ENCODE data around the gene SPATA6.
"Not testable (repeated sequence)": the region's sequence is repeated elsewhere in the genome, so short reads cannot be mapped to it uniquely, and the experiment has no call there.

The SPATA6 gene

DNA sequence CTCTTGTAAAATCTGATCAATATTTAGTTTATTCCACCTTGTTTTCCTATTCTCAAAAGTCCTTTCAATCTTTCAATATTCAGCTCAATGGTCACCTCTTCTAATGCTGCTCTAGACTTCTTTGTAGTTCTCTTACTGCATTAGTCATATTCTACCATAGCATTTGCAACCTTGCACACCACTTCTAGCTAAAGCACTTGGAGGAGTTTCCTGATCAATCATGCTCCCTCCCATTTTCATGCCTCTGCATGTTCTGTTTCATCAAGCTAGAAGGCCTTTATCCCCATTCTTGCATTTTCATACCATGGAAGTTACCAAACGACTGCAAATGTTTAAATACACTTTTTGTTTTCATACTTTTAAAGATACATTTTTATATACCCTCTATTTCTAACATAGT, 177.3 kb downstream of the SPATA6 start:
- Histone ChIP-seq H3K27ac (no peak overlapping the region), H3K4me2 (no peak overlapping the region)
- TF ChIP-seq, protein P1, sequence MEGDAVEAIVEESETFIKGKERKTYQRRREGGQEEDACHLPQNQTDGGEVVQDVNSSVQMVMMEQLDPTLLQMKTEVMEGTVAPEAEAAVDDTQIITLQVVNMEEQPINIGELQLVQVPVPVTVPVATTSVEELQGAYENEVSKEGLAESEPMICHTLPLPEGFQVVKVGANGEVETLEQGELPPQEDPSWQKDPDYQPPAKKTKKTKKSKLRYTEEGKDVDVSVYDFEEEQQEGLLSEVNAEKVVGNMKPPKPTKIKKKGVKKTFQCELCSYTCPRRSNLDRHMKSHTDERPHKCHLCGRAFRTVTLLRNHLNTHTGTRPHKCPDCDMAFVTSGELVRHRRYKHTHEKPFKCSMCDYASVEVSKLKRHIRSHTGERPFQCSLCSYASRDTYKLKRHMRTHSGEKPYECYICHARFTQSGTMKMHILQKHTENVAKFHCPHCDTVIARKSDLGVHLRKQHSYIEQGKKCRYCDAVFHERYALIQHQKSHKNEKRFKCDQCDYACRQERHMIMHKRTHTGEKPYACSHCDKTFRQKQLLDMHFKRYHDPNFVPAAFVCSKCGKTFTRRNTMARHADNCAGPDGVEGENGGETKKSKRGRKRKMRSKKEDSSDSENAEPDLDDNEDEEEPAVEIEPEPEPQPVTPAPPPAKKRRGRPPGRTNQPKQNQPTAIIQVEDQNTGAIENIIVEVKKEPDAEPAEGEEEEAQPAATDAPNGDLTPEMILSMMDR (conservative IDR thresholded peaks at IDR 0.05; ENCODE audit: low read depth, low read length) = no peak

DNA sequence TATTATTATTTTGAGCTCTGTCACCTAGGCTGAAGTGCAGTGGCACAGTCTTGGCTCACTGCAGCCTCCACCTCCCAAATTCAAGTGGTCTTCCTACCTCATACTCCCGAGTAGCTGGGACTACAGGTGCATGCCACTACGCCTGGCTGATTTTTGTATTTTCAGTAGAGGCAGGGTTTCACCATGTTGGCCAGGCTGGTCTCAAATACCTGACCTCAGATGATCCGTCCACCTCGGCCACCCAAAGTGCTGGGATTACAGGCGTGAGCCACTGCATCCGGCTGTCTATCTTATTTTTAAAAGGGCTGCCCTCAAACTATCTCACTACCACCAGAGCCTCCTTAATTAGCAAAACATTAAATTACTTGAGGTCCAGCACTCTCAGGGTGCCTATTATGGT, 177.9 kb downstream of the SPATA6 start:
- not testable (repeated sequence) for H2AFZ ChIP-seq (ENCODE audit: low read depth); H3K27ac ChIP-seq; H3K36me3 ChIP-seq (ENCODE audit: insufficient read depth); H3K4me3 ChIP-seq (IDR thresholded peaks at IDR 0.05; ENCODE audit: insufficient read depth, low read depth, low read length); H3K79me2 ChIP-seq (ENCODE audit: insufficient read depth, low read depth); H3K9ac ChIP-seq; H3K4me2 ChIP-seq; H3K27me3 ChIP-seq (ENCODE audit: insufficient read depth, low read depth); H4K20me1 ChIP-seq (ENCODE audit: insufficient read depth); H3K4me1 ChIP-seq (ENCODE audit: low read depth, poor library complexity, severe bottlenecking)

More for the DNA sequence above, 177.3 kb downstream of the SPATA6 start:
- Histone ChIP-seq H3K27me3 (ENCODE audit: insufficient read depth, low read depth) (no peaks in the 10 kb centered on the region), H2AFZ (ENCODE audit: low read depth) (no peak overlapping the region), H3K4me3 (IDR thresholded peaks at IDR 0.05; ENCODE audit: insufficient read depth, low read depth, low read length) (no peak overlapping the region), H3K79me2 (ENCODE audit: insufficient read depth, low read depth) (no peaks in the 10 kb centered on the region), H4K20me1 (ENCODE audit: insufficient read depth) (no peaks in the 10 kb centered on the region), H3K36me3 (ENCODE audit: insufficient read depth) (no peaks in the 10 kb centered on the region), H3K4me1 (ENCODE audit: low read depth, poor library complexity, severe bottlenecking) (no peaks in the 10 kb centered on the region), H3K9ac (no peak overlapping the region)

DNA sequence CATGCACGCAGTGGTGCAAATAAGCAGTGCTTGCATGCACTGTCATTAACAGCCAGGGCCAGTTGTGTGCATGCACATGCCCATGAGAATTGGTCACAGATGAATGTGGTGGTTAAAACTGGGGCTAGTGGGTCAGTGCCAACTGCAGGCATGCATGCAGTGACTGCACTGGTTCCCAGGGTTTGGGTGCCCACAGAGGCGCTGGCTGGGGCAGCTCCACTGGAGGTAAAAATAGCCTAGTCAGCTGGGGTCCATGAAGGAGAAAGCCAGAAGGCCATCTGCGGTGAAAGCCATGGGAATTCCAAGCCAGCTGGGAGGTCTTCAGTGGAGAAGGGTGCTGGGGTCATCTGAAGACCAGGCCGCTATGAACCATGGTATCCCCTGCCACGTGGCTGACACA, 179.3 kb downstream of the SPATA6 start:
- Histone ChIP-seq H4K20me1 (ENCODE audit: insufficient read depth) (no peaks in the 10 kb centered on the region), H3K4me3 (IDR thresholded peaks at IDR 0.05; ENCODE audit: insufficient read depth, low read depth, low read length) (no peak overlapping the region), H3K9ac (no peak overlapping the region), H2AFZ (ENCODE audit: low read depth) (no peak overlapping the region), H3K27ac (no peak overlapping the region), H3K36me3 (ENCODE audit: insufficient read depth) (no peaks in the 10 kb centered on the region), H3K4me1 (ENCODE audit: low read depth, poor library complexity, severe bottlenecking) (no peaks in the 10 kb centered on the region), H3K4me2 (no peak overlapping the region), H3K27me3 (ENCODE audit: insufficient read depth, low read depth) (no peaks in the 10 kb centered on the region), H3K79me2 (ENCODE audit: insufficient read depth, low read depth) (no peaks in the 10 kb centered on the region)
- TF ChIP-seq, protein P1 (conservative IDR thresholded peaks at IDR 0.05; ENCODE audit: low read depth, low read length) = no peak

DNA sequence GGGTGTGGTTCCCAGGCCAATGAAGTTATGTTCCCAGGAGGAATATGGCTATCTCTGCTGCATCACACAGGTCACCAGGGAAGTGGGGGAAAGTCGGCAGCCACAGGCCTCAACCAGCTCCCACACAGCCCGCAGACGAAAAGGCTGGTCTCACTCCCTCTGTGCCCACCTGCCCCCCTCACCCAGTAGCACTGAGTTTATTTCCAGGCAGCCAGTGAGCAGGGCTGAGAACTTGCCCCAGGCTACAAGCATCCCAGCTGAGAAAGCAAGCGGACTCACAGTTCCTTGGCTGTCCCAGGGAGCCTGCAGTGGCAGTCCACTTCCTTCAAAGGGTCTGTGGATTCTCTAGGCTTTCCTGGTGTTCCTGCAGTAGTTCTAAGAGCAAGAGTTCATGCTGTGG, 180.6 kb downstream of the SPATA6 start:
- Histone ChIP-seq H2AFZ (ENCODE audit: low read depth) (no peak overlapping the region), H3K4me3 (IDR thresholded peaks at IDR 0.05; ENCODE audit: insufficient read depth, low read depth, low read length) (no peak overlapping the region), H4K20me1 (ENCODE audit: insufficient read depth) (no peaks in the 10 kb centered on the region), H3K79me2 (ENCODE audit: insufficient read depth, low read depth) (no peaks in the 10 kb centered on the region), H3K36me3 (ENCODE audit: insufficient read depth) (no peaks in the 10 kb centered on the region), H3K4me1 (ENCODE audit: low read depth, poor library complexity, severe bottlenecking) (no peaks in the 10 kb centered on the region), H3K27me3 (ENCODE audit: insufficient read depth, low read depth) (no peaks in the 10 kb centered on the region), H3K27ac (no peak overlapping the region), H3K9ac (no peak overlapping the region), H3K4me2 (no peak overlapping the region)
- TF ChIP-seq, protein P1 (conservative IDR thresholded peaks at IDR 0.05; ENCODE audit: low read depth, low read length) = no peak

DNA sequence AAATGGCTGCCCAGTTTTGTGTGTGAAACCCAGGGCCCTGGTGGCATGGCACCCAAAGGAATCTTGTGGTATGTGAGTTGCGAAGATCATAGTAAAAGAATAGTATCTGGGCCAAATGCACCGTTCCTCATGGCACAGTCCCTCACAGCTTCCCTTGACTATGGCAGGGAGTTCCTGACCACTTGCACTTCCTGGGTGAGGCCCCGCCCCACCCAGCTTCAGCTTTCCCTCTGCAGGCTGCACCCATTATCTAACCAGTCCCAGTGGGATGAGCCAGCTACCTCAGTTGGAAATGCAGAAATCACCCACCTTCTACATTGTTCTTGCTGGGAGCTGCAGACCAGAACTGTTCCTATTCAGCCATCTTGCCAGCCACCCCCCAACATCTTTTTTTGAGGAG, 186.5 kb downstream of the SPATA6 start:
- no peak overlapping the region for H3K4me3 ChIP-seq (IDR thresholded peaks at IDR 0.05; ENCODE audit: insufficient read depth, low read depth, low read length)
- no peak overlapping the region for H3K27ac ChIP-seq
- TF ChIP-seq, protein P1 (conservative IDR thresholded peaks at IDR 0.05; ENCODE audit: low read depth, low read length) = no peak
- H3K4me2 ChIP-seq = no peak overlapping the region
- H3K27me3 ChIP-seq (ENCODE audit: insufficient read depth, low read depth) = no peaks in the 10 kb centered on the region
- H3K79me2 ChIP-seq (ENCODE audit: insufficient read depth, low read depth) = no peaks in the 10 kb centered on the region
- H3K4me1 ChIP-seq (ENCODE audit: low read depth, poor library complexity, severe bottlenecking) = no peaks in the 10 kb centered on the region
- H4K20me1 ChIP-seq (ENCODE audit: insufficient read depth) = no peaks in the 10 kb centered on the region
- H3K9ac ChIP-seq = no peak overlapping the region
- no peaks in the 10 kb centered on the region for H3K36me3 ChIP-seq (ENCODE audit: insufficient read depth)
- H2AFZ ChIP-seq (ENCODE audit: low read depth) = no peak overlapping the region

DNA sequence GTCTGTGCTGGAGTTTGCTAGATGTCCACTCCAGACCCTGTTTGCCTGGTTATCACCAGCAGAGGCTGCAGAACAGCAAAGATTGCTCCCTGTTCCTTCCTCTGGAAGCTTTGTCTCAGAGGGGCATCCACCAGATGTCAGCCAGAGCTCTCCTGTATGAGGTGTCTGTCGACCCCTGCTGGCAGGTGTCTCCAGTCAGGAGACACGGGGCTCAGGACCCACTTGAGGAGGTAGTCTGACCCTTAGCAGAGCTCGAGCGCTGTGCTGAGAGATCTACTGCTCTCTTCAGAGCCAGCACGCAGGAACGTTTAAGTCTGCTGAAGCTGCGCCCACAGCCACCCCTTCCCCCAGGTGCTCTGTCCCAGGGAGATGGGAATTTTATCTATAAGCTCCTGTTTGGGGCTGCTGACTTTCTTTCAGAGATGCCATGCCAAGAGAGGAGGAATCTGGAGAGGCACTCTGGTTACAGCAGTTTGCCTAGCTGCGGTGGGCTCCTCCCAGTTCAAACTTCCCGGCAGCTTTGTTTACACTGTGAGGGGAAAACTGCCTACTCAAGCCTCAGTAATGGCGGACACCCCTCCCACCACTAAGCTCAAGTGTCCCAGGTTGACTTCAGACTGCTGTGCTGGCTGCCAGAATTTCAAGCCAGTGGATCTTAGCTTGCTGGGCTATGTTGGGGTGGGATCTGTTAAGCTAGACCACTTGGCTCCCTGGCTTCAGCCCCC, 187.1 kb downstream of the SPATA6 start:
- not testable (repeated sequence) for H2AFZ ChIP-seq (ENCODE audit: low read depth); H3K79me2 ChIP-seq (ENCODE audit: insufficient read depth, low read depth); H3K27me3 ChIP-seq (ENCODE audit: insufficient read depth, low read depth); H3K36me3 ChIP-seq (ENCODE audit: insufficient read depth); H3K4me2 ChIP-seq; H4K20me1 ChIP-seq (ENCODE audit: insufficient read depth); H3K4me3 ChIP-seq (IDR thresholded peaks at IDR 0.05; ENCODE audit: insufficient read depth, low read depth, low read length); H3K4me1 ChIP-seq (ENCODE audit: low read depth, poor library complexity, severe bottlenecking); H3K27ac ChIP-seq; H3K9ac ChIP-seq

DNA sequence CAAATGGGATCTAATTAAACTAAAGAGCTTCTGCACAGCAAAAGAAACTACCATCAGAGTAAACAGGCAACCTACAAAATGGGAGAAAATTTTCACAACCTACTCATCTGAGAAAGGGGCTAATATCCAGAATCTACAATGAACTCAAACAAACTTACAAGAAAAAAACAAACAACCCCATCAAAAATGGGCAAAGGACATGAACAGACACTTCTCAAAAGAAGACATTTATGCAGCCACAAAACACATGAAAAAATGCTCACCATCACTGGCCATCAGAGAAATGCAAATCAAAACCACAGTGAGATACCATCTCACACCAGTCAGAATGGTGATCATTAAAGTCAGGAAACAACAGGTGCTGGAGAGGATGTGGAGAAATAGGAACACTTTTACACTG, 189.7 kb downstream of the SPATA6 start:
- H3K36me3 ChIP-seq (ENCODE audit: insufficient read depth); H3K9ac ChIP-seq; H2AFZ ChIP-seq (ENCODE audit: low read depth); H3K4me2 ChIP-seq; H3K27ac ChIP-seq; H3K79me2 ChIP-seq (ENCODE audit: insufficient read depth, low read depth); H3K4me3 ChIP-seq (IDR thresholded peaks at IDR 0.05; ENCODE audit: insufficient read depth, low read depth, low read length); H3K4me1 ChIP-seq (ENCODE audit: low read depth, poor library complexity, severe bottlenecking); H4K20me1 ChIP-seq (ENCODE audit: insufficient read depth); H3K27me3 ChIP-seq (ENCODE audit: insufficient read depth, low read depth): not testable (repeated sequence)
